HepG2 (cell line): Measurements from ENCODE around the gene MOBP. TPM values are rescaled to one million over a fixed set of nuclear protein-coding genes. Genes with fewer than 3 reads are reported as not detected.

Source experiments
- ATAC-seq: fragments of 200-7000 bp; cut with Tn5 transposase; 3 replicates; pipeline ENCODE4 v1.9.1; 2020; ENCODE audit warnings: mild to moderate bottlenecking, moderate library complexity
- BruUV-seq: library from RNA; stranded (reverse); fragments of 400-500 nt; replicated peaks from 2 replicates; lab custom pipeline; 2021; lab: Mats Ljungman, UMichigan
- CTCF ChIA-PET: fragments of 300-600 bp; formaldehyde crosslinking; extraction: SDS; loops from one replicate; lab custom pipeline; 2021; ENCODE audit warnings: low total read pairs, inconsistent platforms, low intra/inter-chr PET ratio; lab: Yijun Ruan, JAX
- POLR2A ChIA-PET: fragments of 350-600 bp; sonication (Branson Sonifier 250); formaldehyde crosslinking; loops from one replicate; lab custom pipeline; 2020; ENCODE audit warnings: antibody characterized with exemption, inconsistent platforms; lab: Yijun Ruan, JAX
- DNase-seq: peaks from one replicate; pipeline ENCODE4 v3.0.0-alpha.2; 2015; ENCODE audit warnings: low spot score
- FAIRE-seq: peaks from 3 replicates; lab custom pipeline; 2011; peaks lifted over from hg19 to GRCh38; lab: Jason Lieb, UNC
- H2AFZ ChIP-seq: one replicate; pipeline ENCODE4 v1.6.1; 2011; ENCODE audit warnings: low read length, inconsistent platforms
- H3K27ac ChIP-seq: fragments of 300-600 bp; 3 replicates; pipeline ENCODE4 v1.8.0; 2011; ENCODE audit warnings: mixed run types, mild to moderate bottlenecking, mixed read lengths, low read length, inconsistent platforms; ENCODE audit not compliant: insufficient read depth; ENCODE audit errors: extremely low read length
- H3K27me3 ChIP-seq, 2 experiments: fragments of 200-600 bp in 1 of 2; 2 replicates in 1 of 2; 3 replicates in 1 of 2; pipeline versions ENCODE4 v1.6.0 to v1.8.0; 2011; ENCODE audit warnings: low read length in 2 of 2, mild to moderate bottlenecking in 2 of 2, moderate library complexity in 2 of 2, inconsistent platforms in 1 of 2; ENCODE audit not compliant: insufficient read depth in 2 of 2, control insufficient read depth in 1 of 2
- H3K36me3 ChIP-seq, 2 experiments: fragments of 200-600 bp in 1 of 2; replicated peaks in 1 of 2; 2 replicates in 1 of 2; 3 replicates in 1 of 2; pipeline versions ENCODE4 v1.5.1 to v1.8.0; 2011; ENCODE audit warnings: low read length in 2 of 2, inconsistent platforms in 1 of 2; ENCODE audit not compliant: insufficient read depth in 2 of 2, control insufficient read depth in 1 of 2
- H3K4me1 ChIP-seq: 2 replicates; pipeline ENCODE4 v1.5.1; 2012; ENCODE audit warnings: low read length, inconsistent platforms; ENCODE audit not compliant: insufficient read depth
- H3K4me2 ChIP-seq: 2 replicates; pipeline ENCODE4 v1.6.0; 2011; ENCODE audit warnings: low read depth, low read length, inconsistent platforms
- H3K4me3 ChIP-seq, 3 experiments: fragments of 200-600 bp in 1 of 3; sonication (generic), shearing (Covaris generic) in 1 of 3; replicated peaks in 1 of 3; 2 replicates each; pipeline ENCODE4 v1.5.1; 2011 to 2016; ENCODE audit warnings: low read length in 3 of 3, inconsistent platforms in 2 of 3, low read depth in 2 of 3, mild to moderate bottlenecking in 2 of 3, control low read depth in 1 of 3, mixed read lengths in 1 of 3; ENCODE audit not compliant: insufficient read depth in 1 of 3
- H3K79me2 ChIP-seq: one replicate; pipeline ENCODE4 v1.6.1; 2011; ENCODE audit warnings: low read length, inconsistent platforms; ENCODE audit not compliant: insufficient read depth
- H3K9ac ChIP-seq: 2 replicates; pipeline ENCODE4 v1.6.0; 2011; ENCODE audit warnings: mild to moderate bottlenecking, low read depth, low read length, inconsistent platforms; ENCODE audit not compliant: insufficient read depth
- H3K9me3 ChIP-seq: 2 replicates; pipeline ENCODE4 v1.5.1; 2012; ENCODE audit warnings: mild to moderate bottlenecking, low read length
- H4K20me1 ChIP-seq: 2 replicates; pipeline ENCODE4 v1.6.0; 2011; ENCODE audit warnings: inconsistent platforms, mild to moderate bottlenecking, low read length, moderate library complexity; ENCODE audit not compliant: insufficient read depth
- CCDC6 ChIP-seq: sonication (generic); formaldehyde crosslinking; IDR thresholded peaks from 2 replicates; pipeline ENCODE4 v1.8.1; 2022; ENCODE audit warnings: mild to moderate bottlenecking, missing genetic modification reagents, moderate library complexity
- CEBPB ChIP-seq: IDR thresholded peaks from 2 replicates; pipeline ENCODE4 v1.6.1; 2011; ENCODE audit warnings: low read depth, low read length, improper control_type of control experiment, borderline replicate concordance
- EHMT2 ChIP-seq: fragments of 200-600 bp; sonication (generic); IDR thresholded peaks from 2 replicates; pipeline ENCODE4 v1.7.0; 2017; ENCODE audit warnings: antibody characterized with exemption, low read depth, low read length, borderline replicate concordance
- GTF2F1 ChIP-seq: fragments of 150-350 bp; IDR thresholded peaks from 2 replicates; pipeline ENCODE4 v1.6.1; 2014; ENCODE audit warnings: low read length
- HIVEP1 ChIP-seq: sonication (generic); formaldehyde crosslinking; IDR thresholded peaks from 2 replicates; pipeline ENCODE4 v1.4.0; 2020; ENCODE audit warnings: mild to moderate bottlenecking, missing genetic modification reagents
- IKZF4 ChIP-seq: sonication (generic); formaldehyde crosslinking; IDR thresholded peaks from 2 replicates; pipeline ENCODE4 v1.5.1; 2020; ENCODE audit warnings: borderline replicate concordance, mild to moderate bottlenecking, low read depth, missing genetic modification reagents; ENCODE audit errors: not compliant biosample characterization
- IKZF5 ChIP-seq: IDR thresholded peaks from 2 replicates; pipeline ENCODE4 v1.6.1; 2018; ENCODE audit warnings: missing genetic modification reagents, mild to moderate bottlenecking, missing compliant biosample characterization
- MATR3 ChIP-seq: sonication (generic); formaldehyde crosslinking; IDR thresholded peaks from 2 replicates; pipeline ENCODE4 v1.4.0; 2020; ENCODE audit warnings: missing genetic modification reagents
- MLXIP ChIP-seq: sonication (generic); formaldehyde crosslinking; IDR thresholded peaks from 2 replicates; pipeline ENCODE4 v1.9.0; 2021; ENCODE audit warnings: missing genetic modification reagents, borderline replicate concordance
- NR2C2 ChIP-seq: sonication (generic); formaldehyde crosslinking; IDR thresholded peaks from 2 replicates; pipeline ENCODE4 v1.4.0; 2020; ENCODE audit warnings: missing genetic modification reagents, mild to moderate bottlenecking, moderate library complexity, borderline replicate concordance
- RFXANK ChIP-seq: IDR thresholded peaks from 2 replicates; pipeline ENCODE4 v1.6.1; 2016
- RFXAP ChIP-seq: sonication (generic); formaldehyde crosslinking; IDR thresholded peaks from 2 replicates; pipeline ENCODE4 v1.4.0; 2020; ENCODE audit warnings: missing genetic modification reagents, borderline replicate concordance
- ZFP36L2 ChIP-seq: sonication (generic); formaldehyde crosslinking; IDR thresholded peaks from 2 replicates; pipeline ENCODE4 v1.4.0; 2020; ENCODE audit warnings: missing genetic modification reagents
- ZFP82 ChIP-seq: sonication (generic); formaldehyde crosslinking; IDR thresholded peaks from 2 replicates; pipeline ENCODE4 v1.5.1; 2020; ENCODE audit warnings: mild to moderate bottlenecking, missing genetic modification reagents, borderline replicate concordance
- ZFP90 ChIP-seq: sonication (generic); formaldehyde crosslinking; IDR thresholded peaks from 2 replicates; pipeline ENCODE4 v1.8.0; 2022; ENCODE audit warnings: missing genetic modification reagents, mild to moderate bottlenecking, inconsistent platforms, borderline replicate concordance
- ZMYM2 ChIP-seq: sonication (generic); formaldehyde crosslinking; IDR thresholded peaks from 2 replicates; pipeline ENCODE4 v1.8.0; 2022; ENCODE audit warnings: mild to moderate bottlenecking, missing genetic modification reagents
- ZNF251 ChIP-seq: sonication (generic); formaldehyde crosslinking; IDR thresholded peaks from 2 replicates; pipeline ENCODE4 v1.9.0; 2021; ENCODE audit warnings: mild to moderate bottlenecking, missing genetic modification reagents
- ZNF264 ChIP-seq: sonication (generic); formaldehyde crosslinking; IDR thresholded peaks from 2 replicates; pipeline ENCODE4 v1.4.0; 2020; ENCODE audit warnings: missing genetic modification reagents
- ZNF549 ChIP-seq: sonication (generic); formaldehyde crosslinking; IDR thresholded peaks from 2 replicates; pipeline ENCODE4 v1.5.0; 2020; ENCODE audit warnings: missing genetic modification reagents
- ZNF616 ChIP-seq: sonication (generic); formaldehyde crosslinking; IDR thresholded peaks from 2 replicates; pipeline ENCODE4 v1.5.0; 2020; ENCODE audit warnings: low read depth, mild to moderate bottlenecking, missing genetic modification reagents
- ZNF83 ChIP-seq: sonication (generic); formaldehyde crosslinking; IDR thresholded peaks from 2 replicates; pipeline ENCODE4 v1.4.0; 2020; ENCODE audit warnings: missing genetic modification reagents, mild to moderate bottlenecking, borderline replicate concordance
- WGBS: methylation state at CpG from one replicate; pipeline ENCODE4 v1.1.6; 2017; ENCODE audit warnings: low lambda C conversion rate; 5-methylcytosine and 5-hydroxymethylcytosine counted together
- in situ Hi-C: cut with HindIII; loops from 2 replicates; pipeline ENCODE4 v1.10.0; 2017; ENCODE audit warnings: low pct_unique_long_range_greater_than_20kb; ENCODE audit not compliant: extremely low pct_ligation_motif_present
- intact Hi-C: fragments of 100-400 bp; cut with micrococcal nuclease; formaldehyde crosslinking; loops from one replicate; pipeline ENCODE4 v1.10.0; 2022; ENCODE audit not compliant: unreplicated experiment
- polyA plus RNA-seq, 8 experiments: library from polyadenylated mRNA; depleted of rRNA in 3 of 8; stranded (reverse) in 7 of 8; unstranded in 1 of 8; fragments of >200 nt; fragmentation: Illumina TruSeq in 4 of 8; extraction: Trizol in 4 of 8; gene quantifications; 2 replicates each; pipeline versions ENCODE4 v1.2.1 to v1.2.3, GENCODE V29; 2011 to 2016; ENCODE audit warnings: low read depth in 4 of 8, missing spikeins in 1 of 8, mixed read lengths in 1 of 8; ENCODE audit not compliant: insufficient read depth in 1 of 8
- total RNA-seq, 5 experiments: library from RNA; depleted of rRNA; stranded (reverse); fragments of >200 nt; fragmentation: Illumina TruSeq; extraction: Trizol; gene quantifications; 2 replicates each; pipeline ENCODE4 v1.2.3, GENCODE V29; 2016; ENCODE audit warnings: low read depth in 1 of 5

MOBP gene
- total and polyA plus RNA-seq, 2 of the 13 experiments (the other 11 are each of a cell fraction or from before 2014, with no cell fraction given), result not detected

GRCh38 chr3:39456159-39456558, 11.3 kb upstream of the MOBP start:
- CTCF ChIA-PET, result no interaction called here

GRCh38 chr3:39457361-39457760, 10.1 kb upstream of the MOBP start:
- Histone ChIP-seq H3K9ac (no peak overlapping the region), H3K9me3 (no peaks in the 10 kb centered on the region), H3K27me3 (peaks cover 0 to 3% of the 10 kb centered on the region in 2 experiments; a peak in 1 of 5 replicates), H3K27ac (no peak overlapping the region), H3K79me2 (no peaks in the 10 kb centered on the region), H3K4me3 (no peak overlapping the region), H3K36me3 (no peaks in the 10 kb centered on the region), H4K20me1 (no peaks in the 10 kb centered on the region), H3K4me1 (no peaks in the 10 kb centered on the region), H3K4me2 (no peak overlapping the region), H2AFZ (no peak overlapping the region)
- WGBS, result 26% methylated on average over 9 of the region's 9 CpGs
- ChIA-PET POLR2A (no interaction called here), CTCF (no interaction called here)
- in situ Hi-C loops (no loop called here), intact Hi-C loops (no loop called here)
- FAIRE-seq (no peak), ATAC-seq (no peak), DNase-seq (no peak)
- BruUV-seq, result no TSS peak
- TF ChIP-seq ZNF616 (no peak), ZMYM2 (CRISPR knock-in tag) (no peak), ZFP90 (no peak), ZNF264 (CRISPR knock-in tag) (no peak), GTF2F1 (no peak), ZNF549 (CRISPR knock-in tag) (no peak), CCDC6 (no peak), MLXIP (no peak), ZFP82 (no peak)

More at GRCh38 chr3:39456159-39456558, 11.3 kb upstream of the MOBP start:
- Histone ChIP-seq H3K9me3 (no peaks in the 10 kb centered on the region), H3K79me2 (no peaks in the 10 kb centered on the region), H3K4me1 (no peaks in the 10 kb centered on the region), H2AFZ (no peak overlapping the region), H3K4me2 (no peak overlapping the region), H3K27me3 (peaks cover 0 to 3% of the 10 kb centered on the region in 2 experiments; a peak in 1 of 5 replicates), H3K4me3 (no peak overlapping the region)
- DNase-seq, result no peak
- TF ChIP-seq MATR3 (CRISPR knock-in tag) (no peak), ZFP36L2 (CRISPR knock-in tag) (no peak), NR2C2 (no peak), RFXANK (CRISPR knock-in tag) (no peak), ZNF83 (CRISPR knock-in tag) (no peak), IKZF5 (CRISPR knock-in tag) (no peak), ZNF251 (CRISPR knock-in tag) (no peak), HIVEP1 (CRISPR knock-in tag) (no peak), EHMT2 (no peak), CEBPB (no peak), IKZF4 (CRISPR knock-in tag) (no peak), RFXAP (no peak)
- TF ChIP-seq, all 625 proteins: peak for 0
- in situ Hi-C loops (no loop called here), intact Hi-C loops (no loop called here)
- no TSS peak for BruUV-seq
- no peaks in the 10 kb centered on the region for H4K20me1 ChIP-seq
- H3K9ac ChIP-seq, result no peak overlapping the region
- WGBS, result 73% methylated on average over 19 of the region's 20 CpGs
- ATAC-seq (no peak), FAIRE-seq (no peak)
- POLR2A ChIA-PET, result no interaction called here
- no peaks in the 10 kb centered on the region for H3K36me3 ChIP-seq
- no peak overlapping the region for H3K27ac ChIP-seq
